GDM1 (cell line): ENCODE data around the gene ADAD1.

Experiments
- DNase-seq: peaks from one replicate; lab custom pipeline; 2025; lab: John Stamatoyannopoulos, UW

The ADAD1 gene

GRCh38 chr4:122456231-122457116 is 77.7 kb downstream of the ADAD1 start, which contains the start of gene IL2:
Gene IL2 (minus strand): TSS chr4:122456725. CDS start chr4:122456440, 285 bp downstream.
- DNase-seq, result no peak

GRCh38 chr4:122458625-122459024 is 79.8 kb downstream of the ADAD1 start:
- DNase-seq, result no peak

DNA sequence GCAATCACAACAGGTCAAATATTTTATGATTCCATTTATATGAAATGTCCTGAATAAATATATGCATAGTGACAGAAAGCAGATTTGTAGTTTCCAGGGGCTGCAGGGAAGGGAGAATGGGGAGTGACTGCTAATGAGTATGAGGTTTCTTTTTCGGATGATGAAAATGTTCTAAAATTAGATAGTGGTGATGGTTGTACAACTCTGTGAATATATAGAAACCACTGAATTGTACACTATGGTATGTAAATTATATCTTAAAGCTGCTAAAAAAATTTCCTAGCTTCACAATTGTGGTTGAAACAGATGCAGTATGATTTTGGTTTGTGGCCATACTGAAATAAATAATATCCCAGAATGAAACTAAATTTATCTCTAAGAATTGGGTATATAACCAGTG is 90.6 kb downstream of the ADAD1 start:
- no peak for DNase-seq

GRCh38 chr4:122475233-122475632 is 96.4 kb downstream of the ADAD1 start:
- no peak for DNase-seq

- no peak for DNase-seq
Measured at GRCh38 chr4:122476126-122476525, 97.3 kb downstream of the ADAD1 start.

- no peak for DNase-seq
Measured at GRCh38 chr4:122476745-122477144, 97.9 kb downstream of the ADAD1 start.
